SH-SY5Y (cell line): ENCODE measurements around the gene CD248.

Experiments used
- GATA2 ChIP-seq: IDR thresholded peaks from 2 replicates; pipeline ENCODE4 v1.6.1; 2011; ENCODE audit warnings: mild to moderate bottlenecking, low read depth, low read length
- GATA3 ChIP-seq: IDR thresholded peaks from 2 replicates; pipeline ENCODE4 v1.6.1; 2011; ENCODE audit warnings: low read depth, mild to moderate bottlenecking, low read length, moderate library complexity

DNA sequence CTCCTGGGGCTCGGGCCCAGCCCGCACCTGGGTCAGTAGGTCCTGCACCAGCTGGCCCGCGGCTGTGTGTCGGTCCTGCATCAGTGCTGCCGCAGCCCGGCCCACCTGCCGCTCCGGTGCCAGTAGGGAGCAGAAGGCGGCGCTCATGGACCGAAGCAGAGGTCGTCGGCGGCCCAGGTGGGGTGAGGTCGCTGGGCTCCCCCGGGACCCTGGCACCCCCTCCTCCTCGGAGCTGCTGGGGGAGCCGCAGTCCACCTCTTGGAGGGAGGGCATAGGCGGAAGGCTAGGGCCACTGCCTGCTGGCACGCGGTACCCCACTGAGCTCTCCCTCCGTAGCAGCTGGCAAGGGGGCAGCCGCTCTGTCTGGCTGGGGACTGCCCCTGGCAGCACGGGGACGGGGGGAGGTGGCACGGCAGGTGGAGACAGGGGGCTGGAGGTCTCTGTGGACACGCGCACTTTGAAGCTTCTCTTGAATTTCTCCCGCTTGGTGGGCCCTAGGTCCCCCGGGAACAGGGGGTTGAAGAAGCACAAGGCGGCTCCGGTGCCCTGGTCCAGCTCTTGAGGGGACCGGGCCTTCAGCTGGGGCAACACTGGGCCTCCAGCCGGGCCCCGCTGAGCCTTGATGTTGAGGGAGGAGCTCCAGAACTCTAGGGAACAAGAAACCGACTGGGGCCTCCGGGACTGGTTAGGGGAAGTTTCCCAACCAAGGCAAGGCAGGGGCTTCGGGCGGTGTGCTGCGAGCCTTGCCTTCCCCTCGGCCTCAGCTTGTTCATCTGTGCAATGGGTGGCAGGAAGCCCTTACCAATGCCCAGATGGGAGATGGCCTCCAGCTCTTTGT lies 18.0 kb upstream of the CD248 start:
- no peak for TF ChIP-seq GATA2
- TF ChIP-seq GATA3, result no peak
